GM06990 (cell line): Measurements from ENCODE around the gene PHACTR1.

ENCODE experiments used
- DNase-seq: peaks from one replicate; pipeline ENCODE4 v3.0.0-alpha.2; 2011; ENCODE audit not compliant: insufficient read length; ENCODE audit errors: extremely low read depth
- H3K27me3 ChIP-seq: replicated peaks from 2 replicates; pipeline ENCODE4 v1.6.0; 2011; ENCODE audit warnings: low read length; ENCODE audit not compliant: control insufficient read depth, insufficient read depth
- H3K36me3 ChIP-seq: 2 replicates; pipeline ENCODE4 v1.5.1; 2011; ENCODE audit warnings: low read length; ENCODE audit not compliant: control insufficient read depth, insufficient read depth
- H3K4me3 ChIP-seq: replicated peaks from 2 replicates; pipeline ENCODE4 v1.5.1; 2011; ENCODE audit warnings: low read depth, mild to moderate bottlenecking, control low read depth, low read length
- TF ChIP-seq, protein P1 (sequence below): IDR thresholded peaks from 2 replicates; pipeline ENCODE4 v1.5.1; 2011; ENCODE audit warnings: low read length, control low read depth, mild to moderate bottlenecking, inconsistent platforms; ENCODE audit not compliant: insufficient read depth, poor library complexity, severe bottlenecking

Gene PHACTR1

DNA sequence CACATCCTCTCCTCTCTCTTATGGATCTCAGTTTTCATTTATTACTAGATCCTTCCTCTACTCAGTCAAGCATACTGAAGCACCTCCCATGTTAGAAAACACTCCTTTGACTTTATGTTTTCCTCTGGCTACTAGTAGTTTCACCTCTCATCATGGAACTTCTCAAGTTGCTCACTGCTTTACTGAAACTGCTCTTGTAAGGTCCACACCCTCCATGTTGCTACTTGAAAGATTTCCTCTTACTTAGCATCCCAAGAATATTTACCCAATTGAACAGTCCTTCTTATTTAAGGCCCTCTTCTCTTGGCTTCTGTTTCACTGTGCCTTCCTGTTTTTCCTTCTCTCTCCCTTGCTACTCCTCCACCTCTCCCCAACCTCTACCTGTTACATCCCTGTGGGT lies 381.4 kb downstream of the PHACTR1 start:
- no peak overlapping the region for H3K4me3 ChIP-seq
- H3K36me3 ChIP-seq: no peaks in the 10 kb centered on the region
- TF ChIP-seq, protein P1, sequence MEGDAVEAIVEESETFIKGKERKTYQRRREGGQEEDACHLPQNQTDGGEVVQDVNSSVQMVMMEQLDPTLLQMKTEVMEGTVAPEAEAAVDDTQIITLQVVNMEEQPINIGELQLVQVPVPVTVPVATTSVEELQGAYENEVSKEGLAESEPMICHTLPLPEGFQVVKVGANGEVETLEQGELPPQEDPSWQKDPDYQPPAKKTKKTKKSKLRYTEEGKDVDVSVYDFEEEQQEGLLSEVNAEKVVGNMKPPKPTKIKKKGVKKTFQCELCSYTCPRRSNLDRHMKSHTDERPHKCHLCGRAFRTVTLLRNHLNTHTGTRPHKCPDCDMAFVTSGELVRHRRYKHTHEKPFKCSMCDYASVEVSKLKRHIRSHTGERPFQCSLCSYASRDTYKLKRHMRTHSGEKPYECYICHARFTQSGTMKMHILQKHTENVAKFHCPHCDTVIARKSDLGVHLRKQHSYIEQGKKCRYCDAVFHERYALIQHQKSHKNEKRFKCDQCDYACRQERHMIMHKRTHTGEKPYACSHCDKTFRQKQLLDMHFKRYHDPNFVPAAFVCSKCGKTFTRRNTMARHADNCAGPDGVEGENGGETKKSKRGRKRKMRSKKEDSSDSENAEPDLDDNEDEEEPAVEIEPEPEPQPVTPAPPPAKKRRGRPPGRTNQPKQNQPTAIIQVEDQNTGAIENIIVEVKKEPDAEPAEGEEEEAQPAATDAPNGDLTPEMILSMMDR: no peak
- H3K27me3 ChIP-seq: no peaks in the 10 kb centered on the region
- no peak for DNase-seq

DNA sequence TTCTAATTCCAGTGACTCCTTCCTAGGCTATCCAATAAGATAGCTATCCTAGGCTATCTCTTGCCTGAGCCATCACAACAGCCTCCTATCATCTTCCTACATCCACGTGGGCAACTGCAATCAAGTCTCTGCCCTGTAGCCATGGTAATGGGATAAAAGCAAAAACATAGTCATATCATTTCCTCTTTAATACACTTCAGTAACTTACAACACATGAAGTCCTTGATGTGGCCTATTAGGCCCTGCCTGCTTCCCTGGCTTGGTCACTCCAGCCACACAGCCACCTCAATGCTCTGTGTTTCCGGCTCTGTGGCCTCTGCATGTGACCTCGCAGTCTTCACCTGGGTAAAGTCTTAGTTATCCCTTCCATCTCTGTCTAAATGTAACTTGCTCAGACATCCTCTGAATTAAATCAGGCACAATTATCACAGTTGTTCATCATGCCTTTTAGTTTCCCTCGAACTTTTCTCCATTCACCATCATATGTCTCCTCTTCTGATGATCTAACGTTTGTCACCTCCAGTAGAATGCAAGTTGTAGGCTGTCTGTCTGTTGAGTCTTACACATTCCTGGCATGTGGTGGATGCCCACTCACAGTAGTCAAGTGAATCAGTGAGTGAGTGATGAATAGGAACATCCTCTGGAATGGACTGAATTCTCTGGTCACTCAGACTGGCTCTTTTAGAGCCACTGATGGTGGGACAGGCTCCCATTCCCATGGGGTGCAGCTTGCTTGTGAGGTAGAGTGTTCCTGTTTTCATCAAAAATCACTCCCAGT lies 382.4 kb downstream of the PHACTR1 start:
- Histone ChIP-seq H3K36me3 (no peaks in the 10 kb centered on the region), H3K4me3 (no peak overlapping the region), H3K27me3 (no peaks in the 10 kb centered on the region)
- TF ChIP-seq, protein P1: no peak
- DNase-seq: peak; percentile 28

DNA sequence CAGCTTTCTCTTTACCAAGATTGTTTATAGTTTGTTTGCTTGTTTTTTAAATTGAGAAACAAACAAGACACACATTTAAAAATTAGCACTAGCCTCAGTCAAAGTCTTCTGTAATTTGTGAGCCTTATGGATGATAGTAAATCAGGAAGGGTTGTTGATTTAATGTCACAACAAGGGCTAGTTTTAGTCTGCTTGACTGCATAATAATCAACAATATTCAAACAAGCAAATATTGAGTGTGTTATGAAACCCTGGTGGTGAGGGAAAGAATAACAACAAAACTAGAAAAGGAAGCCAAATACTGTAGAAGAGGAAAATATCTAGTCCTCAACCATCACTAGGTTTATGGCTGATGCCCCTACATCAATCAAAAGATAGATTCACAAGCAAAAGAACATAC lies 383.2 kb downstream of the PHACTR1 start:
- Histone ChIP-seq H3K27me3 (no peaks in the 10 kb centered on the region), H3K4me3 (no peak overlapping the region), H3K36me3 (no peaks in the 10 kb centered on the region)
- no peak for DNase-seq
- TF ChIP-seq, protein P1: peak; percentile 8

DNA sequence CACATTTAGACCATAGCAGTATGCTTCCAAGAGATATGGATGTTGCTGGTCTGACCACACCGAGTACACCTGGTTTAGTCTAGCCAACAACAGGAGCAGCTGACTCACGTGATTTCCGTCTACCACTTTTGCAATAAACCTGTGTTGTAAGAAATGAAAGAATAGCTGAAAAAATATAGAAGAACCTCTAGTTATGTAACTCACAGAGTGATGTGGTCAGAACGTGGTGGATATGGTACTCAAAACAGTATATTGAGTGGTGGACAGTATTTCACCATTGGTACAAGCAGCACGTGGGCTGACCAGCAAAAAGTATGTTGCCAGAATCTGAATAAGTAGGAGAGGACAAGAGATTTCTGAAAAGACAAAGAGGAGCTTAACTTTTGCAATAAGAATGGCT lies 384.8 kb downstream of the PHACTR1 start:
- H3K4me3 ChIP-seq: no peak overlapping the region
- DNase-seq: no peak
- TF ChIP-seq, protein P1: no peak
- H3K36me3 ChIP-seq: no peaks in the 10 kb centered on the region
- no peaks in the 10 kb centered on the region for H3K27me3 ChIP-seq

DNA sequence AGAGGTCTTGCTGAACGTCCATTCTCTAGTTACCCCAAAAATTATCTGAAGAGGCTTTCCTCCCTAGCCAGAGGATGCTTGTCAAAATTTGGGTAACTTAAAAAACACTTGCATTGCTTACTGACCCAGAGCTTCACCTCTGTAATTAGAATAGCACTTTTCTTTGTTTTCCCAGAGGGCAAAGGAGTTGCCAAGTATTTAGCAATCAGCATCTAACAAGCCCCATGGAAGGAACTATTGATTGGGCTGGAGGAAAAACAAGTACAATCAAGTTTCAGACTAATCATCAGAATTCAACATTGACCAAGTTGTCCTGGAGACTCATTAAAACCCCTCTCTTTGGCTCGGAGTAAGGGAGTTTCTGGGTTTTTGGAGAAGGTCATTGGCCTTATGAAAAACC lies 385.4 kb downstream of the PHACTR1 start:
- TF ChIP-seq, protein P1: no peak

DNA sequence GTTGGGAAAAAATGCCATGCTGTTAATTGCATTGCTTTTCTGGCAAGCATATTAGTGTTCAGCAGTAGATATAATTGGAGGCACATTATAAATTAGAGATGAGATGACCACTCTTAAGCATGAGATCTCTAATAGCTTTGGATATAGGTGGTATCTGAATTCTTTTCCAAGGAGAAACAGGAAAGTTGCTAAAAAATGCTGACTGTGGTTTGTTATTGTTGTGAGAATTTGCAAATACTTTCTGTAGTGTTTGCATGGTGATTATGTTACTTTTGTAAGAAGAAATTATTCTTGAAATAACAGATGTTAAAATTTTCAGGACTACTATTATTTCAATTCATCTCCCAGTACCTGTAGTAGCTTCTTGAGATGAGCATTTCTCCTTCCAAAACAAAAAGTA lies 386.6 kb downstream of the PHACTR1 start:
- Histone ChIP-seq H3K36me3 (no peaks in the 10 kb centered on the region), H3K27me3 (no peaks in the 10 kb centered on the region; the same call in 1 of the 2 replicates), H3K4me3 (no peak overlapping the region)
- TF ChIP-seq, protein P1: no peak
- DNase-seq: no peak

More for the DNA sequence above, 385.4 kb downstream of the PHACTR1 start:
- Histone ChIP-seq H3K27me3 (no peaks in the 10 kb centered on the region; the same call in 1 of the 2 replicates), H3K4me3 (no peak overlapping the region), H3K36me3 (no peaks in the 10 kb centered on the region)
- no peak for DNase-seq
